Measurements from ENCODE around the gene LIMD2. TPM values are rescaled to one million over a fixed set of nuclear protein-coding genes. Genes with fewer than 3 reads are reported as not detected.

LIMD2 gene
- total and polyA plus RNA-seq, 2 experiments from 2014 or later = 98.8 to 105 TPM

- Histone ChIP-seq H4K20me1 (replicated peaks; ENCODE audit: insufficient read depth) (no peaks in the 10 kb centered on the region), H3K36me3 (ENCODE audit: insufficient read depth) (no peaks in the 10 kb centered on the region), H3K4me3 (no peak overlapping the region), H3K4me2 (no peak overlapping the region), H3K9me2 (ENCODE audit: insufficient read depth) (no peaks in the 10 kb centered on the region), H3F3A (replicated peaks; ENCODE audit: low read depth) (peaks cover 17% of the 10 kb centered on the region), H2AFZ (no peak overlapping the region), H3K27me3 (ENCODE audit: insufficient read depth) (no peaks in the 10 kb centered on the region), H3K4me1 (ENCODE audit: insufficient read depth) (peaks cover 17% of the 10 kb centered on the region; the same call in 1 of the 2 replicates), H3K27ac (ENCODE audit: low read depth) (no peak overlapping the region), H3K79me2 (replicated peaks; ENCODE audit: insufficient read depth) (no peaks in the 10 kb centered on the region)
- ATAC-seq (no peak), DNase-seq (ENCODE audit: low spot score) (no peak)
- H3K27ac Mint-ChIP-seq = no peak overlapping the region
- H3K27me3 Mint-ChIP-seq (ENCODE audit: insufficient read depth, low read depth, poor library complexity) = peaks cover 15% of the 10 kb centered on the region
- no peaks in the 10 kb centered on the region; the same call in 2 of the 3 replicates for H3K9me3 Mint-ChIP-seq
- TF ChIP-seq ZNF114 (CRISPR knock-in tag; IDR thresholded peaks at IDR 0.05) (no peak), NANOG (IDR thresholded peaks at IDR 0.05; ENCODE audit: borderline replicate concordance) (no peak), ETS1 (IDR thresholded peaks at IDR 0.05) (no peak), POLR2AphosphoS5 (IDR thresholded peaks at IDR 0.05; ENCODE audit: low read depth) (no peak), STAT1 (IDR thresholded peaks at IDR 0.05; ENCODE audit: unreplicated experiment) (no peak), EZH2phosphoT487 (IDR thresholded peaks at IDR 0.05; ENCODE audit: unreplicated experiment) (no peak), REST (IDR thresholded peaks at IDR 0.05; ENCODE audit: unreplicated experiment) (no peak), EZH2 (IDR thresholded peaks at IDR 0.05; ENCODE audit: low read depth, unreplicated experiment) (no peak), JUNB (IDR thresholded peaks at IDR 0.05; ENCODE audit: unreplicated experiment) (no peak), CREB1 (CRISPR knock-in tag; IDR thresholded peaks at IDR 0.05; ENCODE audit: low read depth) (no peak), ZNF331 (CRISPR knock-in tag; IDR thresholded peaks at IDR 0.05; ENCODE audit: low read depth) (no peak), CTCF (conservative IDR thresholded peaks at IDR 0.05; ENCODE audit: low read depth in 2 of 2) (no peak), ZNF462 (CRISPR knock-in tag; IDR thresholded peaks at IDR 0.05) (no peak)
- peaks cover 30% of the 10 kb centered on the region for H3K36me3 Mint-ChIP-seq (ENCODE audit: low read depth)
- H3K4me1 Mint-ChIP-seq = peaks cover 36% of the 10 kb centered on the region; the same call in 2 of the 3 replicates
- no peak overlapping the region for H3K4me3 Mint-ChIP-seq
Observed at GRCh38 chr17:63693411-63694113, 6.4 kb downstream of the LIMD2 start.
